IMR-90 (cell line): ENCODE data around the gene MAP3K13. TPM values are rescaled to one million over a fixed set of nuclear protein-coding genes. Genes with fewer than 3 reads are reported as not detected.
"Not testable (repeated sequence)": the region's sequence is repeated elsewhere in the genome, so short reads cannot be mapped to it uniquely, and the experiment has no call there.

Experiments
- ATAC-seq: fragments of 200-7000 bp; cut with Tn5 transposase; 2 replicates; pipeline ENCODE4 v1.9.1; 2020; ENCODE audit warnings: low read depth, mild to moderate bottlenecking, moderate library complexity
- BruUV-seq: library from RNA; stranded (reverse); fragments of 400-500 nt; replicated peaks from 2 replicates; lab custom pipeline; 2021; lab: Mats Ljungman, UMichigan
- CTCF ChIA-PET: fragments of 300-600 bp; formaldehyde crosslinking; extraction: SDS; loops from one replicate; lab custom pipeline; 2021; ENCODE audit warnings: antibody characterized with exemption; lab: Yijun Ruan, JAX
- POLR2A ChIA-PET: fragments of 300-600 bp; sonication (Branson Sonifier 250); formaldehyde crosslinking; loops from one replicate; lab custom pipeline; 2022; ENCODE audit warnings: antibody characterized with exemption; ENCODE audit not compliant: unreplicated experiment; lab: Charles Lee
- DNase-seq: peaks from one replicate; pipeline ENCODE4 v3.0.0; 2013
- H2AFZ ChIP-seq: replicated peaks from 2 replicates; pipeline ENCODE3; 2013; ENCODE audit warnings: low read length, mild to moderate bottlenecking; ENCODE audit not compliant: poor library complexity
- H2AK5ac ChIP-seq: 2 replicates; pipeline ENCODE4 v1.6.1; 2013; ENCODE audit warnings: low read depth, low read length, inconsistent platforms
- H2AK9ac ChIP-seq: replicated peaks from 2 replicates; pipeline ENCODE3; 2013; ENCODE audit warnings: mild to moderate bottlenecking, low read depth, low read length, moderate library complexity; ENCODE audit not compliant: poor library complexity
- H2BK120ac ChIP-seq: 2 replicates; pipeline ENCODE4 v1.6.1; 2013; ENCODE audit warnings: low read depth, low read length, inconsistent platforms
- H2BK15ac ChIP-seq: 3 replicates; pipeline ENCODE4 v1.6.1; 2013; ENCODE audit warnings: low read depth, low read length, inconsistent platforms
- H2BK20ac ChIP-seq: 2 replicates; pipeline ENCODE4 v1.6.1; 2013; ENCODE audit warnings: low read depth, mild to moderate bottlenecking, inconsistent platforms, low read length, moderate library complexity
- H2BK5ac ChIP-seq: 2 replicates; pipeline ENCODE4 v1.6.1; 2013; ENCODE audit warnings: mild to moderate bottlenecking, low read depth, low read length, inconsistent platforms; ENCODE audit not compliant: poor library complexity, severe bottlenecking
- H3K14ac ChIP-seq: replicated peaks from 2 replicates; pipeline ENCODE4 v1.6.1; 2013; ENCODE audit warnings: low read depth, low read length, inconsistent platforms
- H3K18ac ChIP-seq: 2 replicates; pipeline ENCODE4 v1.6.1; 2013; ENCODE audit warnings: low read depth, low read length, control low read depth
- H3K23ac ChIP-seq: 2 replicates; pipeline ENCODE4 v1.6.1; 2013; ENCODE audit warnings: low read depth, low read length, inconsistent platforms
- H3K27ac ChIP-seq: 2 replicates; pipeline ENCODE4 v1.5.1; 2013; ENCODE audit warnings: mild to moderate bottlenecking, control low read depth, low read length; ENCODE audit not compliant: insufficient read depth
- H3K27me3 ChIP-seq: 2 replicates; pipeline ENCODE4 v1.6.1; 2013; ENCODE audit warnings: low read length; ENCODE audit not compliant: control insufficient read depth, insufficient read depth
- H3K36me3 ChIP-seq: 2 replicates; pipeline ENCODE4 v1.6.1; 2013; ENCODE audit warnings: low read length, mixed read lengths; ENCODE audit not compliant: control insufficient read depth, insufficient read depth
- H3K4ac ChIP-seq: 2 replicates; pipeline ENCODE4 v1.6.1; 2013; ENCODE audit warnings: low read depth, low read length, inconsistent platforms
- H3K4me1 ChIP-seq: 2 replicates; pipeline ENCODE4 v1.6.1; 2013; ENCODE audit warnings: low read length, mixed read lengths; ENCODE audit not compliant: control insufficient read depth, insufficient read depth
- H3K4me2 ChIP-seq: 2 replicates; pipeline ENCODE4 v1.6.1; 2013; ENCODE audit warnings: low read depth, mild to moderate bottlenecking, control low read depth, low read length, moderate library complexity
- H3K4me3 ChIP-seq: 2 replicates; pipeline ENCODE4 v1.5.1; 2013; ENCODE audit warnings: low read depth, mild to moderate bottlenecking, control low read depth, low read length, moderate library complexity; ENCODE audit not compliant: insufficient read depth
- H3K56ac ChIP-seq: 2 replicates; pipeline ENCODE4 v1.6.1; 2013; ENCODE audit warnings: low read length, inconsistent platforms; ENCODE audit not compliant: insufficient read depth; ENCODE audit errors: extremely low read depth
- H3K79me1 ChIP-seq, 2 experiments: 2 replicates each; pipeline ENCODE4 v1.6.1; 2013; ENCODE audit warnings: low read length in 2 of 2, inconsistent platforms in 1 of 2, low read depth in 1 of 2
- H3K9ac ChIP-seq: 2 replicates; pipeline ENCODE4 v1.6.1; 2013; ENCODE audit warnings: low read depth, low read length, control low read depth
- H3K9me1 ChIP-seq: 2 replicates; pipeline ENCODE4 v1.6.1; 2013; ENCODE audit warnings: low read length, inconsistent platforms; ENCODE audit not compliant: insufficient read depth
- H3K9me3 ChIP-seq: 2 replicates; pipeline ENCODE4 v1.6.1; 2013; ENCODE audit warnings: low read length; ENCODE audit not compliant: control insufficient read depth, insufficient read depth
- H4K20me1 ChIP-seq: 2 replicates; pipeline ENCODE4 v1.6.1; 2013; ENCODE audit warnings: low read length, inconsistent platforms; ENCODE audit not compliant: insufficient read depth
- H4K5ac ChIP-seq: 2 replicates; pipeline ENCODE4 v1.6.1; 2013; ENCODE audit warnings: mild to moderate bottlenecking, low read depth, low read length, control low read depth
- H4K8ac ChIP-seq, 2 experiments: 2 replicates each; pipeline ENCODE4 v1.6.1; 2013; ENCODE audit warnings: low read depth in 2 of 2, low read length in 2 of 2, control low read depth in 1 of 2, inconsistent platforms in 1 of 2
- H4K91ac ChIP-seq: 2 replicates; pipeline ENCODE4 v1.6.1; 2013; ENCODE audit warnings: low read depth, low read length, inconsistent platforms; ENCODE audit not compliant: insufficient read depth
- WGBS, 2 experiments: methylation state at CpG; one replicate each; pipeline versions ENCODE4 v1.1.5 to v1.1.7; 2013; ENCODE audit warnings: missing lambda C conversion rate in 2 of 2; ENCODE audit not compliant: insufficient read length in 1 of 2; ENCODE audit errors: extremely low coverage in 2 of 2; 5-methylcytosine and 5-hydroxymethylcytosine counted together
- dilution Hi-C: fragments of 300-500 bp; cut with HindIII; formaldehyde crosslinking; loops from one replicate; pipeline ENCODE4 v1.14.3; 2018; ENCODE audit warnings: low sequenced_read_pairs; ENCODE audit not compliant: unreplicated experiment
- in situ Hi-C: fragments of 300-500 bp; cut with MboI; formaldehyde crosslinking; loops from 3 replicates; pipeline ENCODE4 v1.14.3; 2019; ENCODE audit warnings: low sequenced_read_pairs, inconsistent platforms, mixed read lengths
- intact Hi-C: fragments of 100-400 bp; cut with micrococcal nuclease; formaldehyde crosslinking; loops from 2 replicates; pipeline ENCODE4 v1.10.0; 2022
- polyA plus RNA-seq, 3 experiments: library from polyadenylated mRNA; depleted of rRNA; stranded (reverse); fragments of >200 nt; gene quantifications; 2 replicates each; pipeline ENCODE4 v1.2.3, GENCODE V29; 2012; ENCODE audit warnings: low replicate concordance in 1 of 3
- total RNA-seq: library from RNA; depleted of rRNA; stranded (reverse); fragments of >200 nt; gene quantifications from 2 replicates; pipeline ENCODE4 v1.2.3, GENCODE V29; 2012

MAP3K13 gene
- total and polyA plus RNA-seq, 2 of the 4 experiments (the other 2 are of a cell fraction): 9.9 to 17.6 TPM

- 100% methylated on average over 1 of the region's 8 CpGs; no CpG with 5 or more reads in 1 of the 2 experiments for WGBS, 2 experiments
- in situ Hi-C loops, H3K36me3 ChIP-seq, H3K9me3 ChIP-seq, H2AK9ac ChIP-seq, H4K91ac ChIP-seq, BruUV-seq, H3K4ac ChIP-seq, dilution Hi-C loops, H2BK120ac ChIP-seq, H3K9ac ChIP-seq, H4K8ac ChIP-seq, H3K79me1 ChIP-seq, ATAC-seq, H3K27ac ChIP-seq, H3K4me1 ChIP-seq, POLR2A ChIA-PET, H3K14ac ChIP-seq, H3K18ac ChIP-seq, intact Hi-C loops, H3K27me3 ChIP-seq, H3K9me1 ChIP-seq, DNase-seq, H2BK15ac ChIP-seq, H3K23ac ChIP-seq, H4K20me1 ChIP-seq, H2AK5ac ChIP-seq, H2AFZ ChIP-seq, H3K4me3 ChIP-seq, H4K5ac ChIP-seq, H3K56ac ChIP-seq, H2BK5ac ChIP-seq, H3K4me2 ChIP-seq, H2BK20ac ChIP-seq: not testable (repeated sequence)
- CTCF ChIA-PET: interaction anchor here (1.4 kb wide), 1 partner anchor 9 kb away, joined by 3 read pairs; no protein-coding TSS in a partner anchor
Observed at GRCh38 chr3:185451432-185451831, 88.5 kb downstream of the MAP3K13 start.
